ENCODE data around the gene PEX5.

GRCh38 chr12:7141351-7142005, 48.0 kb upstream of the PEX5 start:
- TF ChIP-seq ZNF596 (tag by site-specific recombination; IDR thresholded peaks at IDR 0.05) (no peak), CTCF (tag by site-specific recombination; IDR thresholded peaks at IDR 0.05) (no peak)

Measured in HEK293 (cell line).